Iris pigment epithelial cell (primary cell): Measurements from ENCODE around the gene ZFYVE9.
A peak's percentile ranks its signal among the peaks of the same experiment; 100 is the strongest.
"Not testable (repeated sequence)": the region's sequence is repeated elsewhere in the genome, so short reads cannot be mapped to it uniquely, and the experiment has no call there.

ENCODE experiments used
- DNase-seq: peaks from one replicate; pipeline ENCODE4 v3.0.0-alpha.2; 2011; ENCODE audit warnings: low read depth

Gene ZFYVE9

DNA sequence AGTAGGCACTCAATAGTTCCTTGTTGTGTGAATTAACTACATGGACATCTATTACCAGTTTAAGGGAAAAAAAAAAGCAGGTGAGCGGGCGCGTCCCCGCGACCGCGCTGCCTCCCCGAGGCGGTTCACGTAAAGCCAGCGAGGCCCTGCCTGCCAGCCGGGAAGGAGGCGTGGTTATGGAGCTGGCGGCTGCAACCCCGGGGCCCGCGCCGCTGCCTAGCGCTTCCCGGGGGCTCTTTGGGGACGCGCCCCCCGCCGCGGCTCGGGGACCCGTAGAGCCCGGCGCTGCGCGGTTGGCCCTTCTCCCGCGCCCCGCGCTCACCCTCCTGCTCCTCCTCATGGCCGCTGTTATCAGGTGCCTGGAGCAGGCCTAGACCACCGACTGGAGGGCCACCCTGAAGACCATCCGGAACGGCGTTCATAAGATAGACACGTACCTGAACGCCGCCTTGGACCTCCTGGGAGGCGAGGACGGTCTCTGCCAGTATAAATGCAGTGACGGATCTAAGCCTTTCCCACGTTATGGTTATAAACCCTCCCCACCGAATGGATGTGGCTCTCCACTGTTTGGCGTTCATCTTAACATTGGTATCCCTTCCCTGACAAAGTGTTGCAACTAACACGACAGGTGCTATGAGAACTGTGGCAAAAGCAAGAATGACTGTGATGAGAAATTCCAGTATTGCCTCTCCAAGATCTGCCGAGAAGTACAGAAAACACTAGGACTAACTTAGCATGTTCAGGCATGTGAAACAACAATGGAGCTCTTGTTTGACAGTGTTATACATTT is 226.7 kb downstream of the ZFYVE9 start:
- DNase-seq, result peak; percentile 49

GRCh38 chr1:52369851-52370250 is 228.0 kb downstream of the ZFYVE9 start:
- not testable (repeated sequence) for DNase-seq

DNA sequence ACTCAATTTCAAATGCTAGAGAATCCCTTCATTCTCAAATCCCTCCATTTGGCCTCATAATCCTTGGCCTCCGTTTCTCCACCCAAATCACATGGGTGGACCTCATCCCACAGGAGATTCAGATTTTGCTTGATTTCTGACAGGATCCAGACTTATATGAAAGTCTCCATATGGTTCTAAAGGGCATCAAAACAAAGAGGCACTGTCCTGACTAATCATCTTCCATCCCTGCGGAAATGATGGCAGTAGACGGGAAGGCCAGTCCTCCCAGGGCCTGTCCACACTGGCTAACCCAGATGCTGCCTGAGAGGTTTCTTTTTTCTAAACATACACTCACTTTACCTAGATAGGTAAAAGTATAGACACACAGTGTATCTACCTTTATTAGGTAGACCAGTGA is 243.5 kb downstream of the ZFYVE9 start:
- no peak for DNase-seq

DNA sequence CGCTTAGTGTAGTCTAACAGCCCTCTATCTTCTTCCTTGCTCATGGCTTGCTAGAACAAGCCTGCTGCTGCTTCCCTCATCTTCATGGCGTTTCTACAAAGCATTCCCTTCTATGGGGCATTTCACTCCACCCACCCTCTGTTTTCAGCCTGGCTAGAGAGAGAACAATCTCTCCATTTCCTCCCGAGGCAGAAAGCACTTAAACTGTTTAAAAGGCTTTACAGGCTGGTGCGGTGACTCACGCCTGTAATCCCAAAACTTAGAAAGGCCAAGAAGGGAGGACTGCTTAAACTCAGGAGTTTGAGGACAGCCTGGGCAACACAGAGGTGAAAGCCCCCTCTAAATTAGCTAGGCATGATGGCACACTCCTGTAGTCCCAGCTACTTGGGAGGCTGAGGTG is 244.6 kb downstream of the ZFYVE9 start:
- DNase-seq, result no peak

GRCh38 chr1:52393174-52393573 is 251.3 kb downstream of the ZFYVE9 start:
- no peak for DNase-seq
